NCI-H146 treated with DMSO at 0.1 percent for 48 hours (cell line): ENCODE measurements around the gene SPATA31D4.
"Not testable (repeated sequence)": the region's sequence is repeated elsewhere in the genome, so short reads cannot be mapped to it uniquely, and the experiment has no call there.

Experiments used
- DNase-seq: peaks from one replicate; lab custom pipeline; 2025; ENCODE audit not compliant: unreplicated experiment; lab: John Stamatoyannopoulos, UW

The SPATA31D4 gene

DNA sequence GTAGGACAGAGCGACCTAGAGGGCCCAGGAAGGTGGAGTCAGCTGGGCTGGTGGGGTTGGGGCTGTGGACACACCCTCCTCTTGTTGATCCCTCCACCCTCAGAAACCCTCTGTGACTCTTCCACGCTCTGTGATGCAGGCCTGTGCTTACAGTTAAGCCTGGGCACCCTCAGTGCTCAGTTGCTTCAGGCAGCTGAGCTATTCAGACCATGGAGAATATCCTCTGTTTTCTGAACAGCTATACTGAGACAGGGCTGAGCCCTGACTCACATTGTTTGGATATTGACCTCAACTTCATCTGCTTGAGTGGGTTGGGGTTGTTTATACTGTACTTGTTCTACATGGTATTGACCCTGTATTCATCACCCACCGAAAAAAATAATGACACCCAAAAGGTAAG is at the start of gene SPATA31D4:
Gene SPATA31D4, plus strand, starts transcription at position 124 of the 400 bp plus-strand sequence. Its CDS starts 86 bp downstream, at position 210.
- DNase-seq: not testable (repeated sequence)

DNA sequence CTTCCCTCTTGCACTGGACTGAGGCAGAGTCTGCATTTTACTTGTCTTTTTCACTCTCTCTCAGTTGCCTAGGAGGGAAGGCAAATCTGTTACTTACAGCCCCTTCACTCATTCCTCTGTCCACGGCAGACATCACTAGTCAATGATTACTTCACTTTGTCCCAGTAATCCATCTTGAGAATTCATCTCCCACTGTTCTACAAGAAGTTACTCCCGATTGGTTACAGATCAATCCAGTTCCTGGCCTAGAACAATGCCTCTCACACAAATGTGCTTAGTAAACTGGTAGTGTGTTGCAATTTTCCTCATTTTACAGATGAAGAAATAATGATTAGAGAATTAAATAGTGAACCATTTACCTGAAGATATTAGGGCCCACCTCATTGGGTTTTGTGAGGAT is 49.7 kb upstream of the SPATA31D4 start:
- no peak for DNase-seq

DNA sequence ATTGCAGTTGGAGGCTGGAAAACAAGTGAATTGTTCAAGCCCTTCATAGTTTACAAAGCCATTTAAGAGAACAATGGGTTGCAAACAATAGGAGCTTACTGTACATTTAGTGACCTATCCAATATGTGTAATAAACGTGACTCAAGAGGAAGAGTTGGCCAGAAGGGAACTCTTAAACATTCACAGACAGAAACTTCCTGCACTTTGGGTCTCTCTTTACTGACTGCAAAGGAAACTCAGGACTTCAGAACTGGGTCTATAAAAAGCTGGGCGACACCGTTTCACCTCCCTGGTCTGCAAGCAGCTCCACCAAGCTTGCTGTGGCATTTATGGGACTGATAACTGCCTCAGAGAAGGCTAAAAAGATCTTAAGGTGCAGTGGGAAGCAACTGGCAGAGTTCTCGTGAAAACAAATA is 48.7 kb upstream of the SPATA31D4 start:
- no peak for DNase-seq

DNA sequence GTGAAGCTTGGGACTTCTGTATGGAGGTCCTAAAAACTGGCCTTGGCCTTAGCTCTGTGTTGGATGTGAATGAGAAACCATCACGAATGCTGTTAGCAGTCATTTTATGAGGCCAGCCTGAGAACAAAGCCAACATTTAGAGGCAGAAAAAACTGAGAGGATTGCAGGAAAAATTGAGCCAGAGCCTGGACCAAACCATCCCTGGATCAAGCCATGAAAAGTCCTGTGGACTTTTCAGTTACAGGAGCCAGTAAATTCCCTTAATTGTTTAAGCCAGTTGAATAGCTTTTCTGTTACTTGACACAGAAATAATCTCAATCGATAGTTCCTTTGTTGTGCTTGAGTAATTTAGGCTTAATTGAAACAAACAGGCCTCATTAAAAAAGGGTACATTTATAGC is 42.6 kb upstream of the SPATA31D4 start:
- no peak for DNase-seq

DNA sequence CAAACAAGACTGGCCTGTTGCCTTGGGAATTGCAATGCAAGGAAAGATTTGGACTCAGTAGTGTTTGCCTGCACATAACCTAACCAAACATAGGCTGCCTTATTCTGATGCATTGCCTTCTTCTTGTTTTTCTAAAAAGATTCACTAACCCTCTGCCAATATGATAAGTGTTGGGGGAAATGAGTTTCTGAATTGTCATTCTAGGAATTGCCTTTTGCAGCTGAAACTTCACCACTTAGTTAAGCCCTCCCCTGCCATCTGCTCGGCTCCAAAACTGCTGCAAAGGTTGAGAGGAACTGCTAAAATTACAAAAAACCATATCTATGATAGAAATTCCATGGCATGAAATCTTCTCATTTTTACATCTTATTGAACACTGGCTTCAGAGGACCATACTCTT is 41.6 kb upstream of the SPATA31D4 start:
- DNase-seq: no peak

DNA sequence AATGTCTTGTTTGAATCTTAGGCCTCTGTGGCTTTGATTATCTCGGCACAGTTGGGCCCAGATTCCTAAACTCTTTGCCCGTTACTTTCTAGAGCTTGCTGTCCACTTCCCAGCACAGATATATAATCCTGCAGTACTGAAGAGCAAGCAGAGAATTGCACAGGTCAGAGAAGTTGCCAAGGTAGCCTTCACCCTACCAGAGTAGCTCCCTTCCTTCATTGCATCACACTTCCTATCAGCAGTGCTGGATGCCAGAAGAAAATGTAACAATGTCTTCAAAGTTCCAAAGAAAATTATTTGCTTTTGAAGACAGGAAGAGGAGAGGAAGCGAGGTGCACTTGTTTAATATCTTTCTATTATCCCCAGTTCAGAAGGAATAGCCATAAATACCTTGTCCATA is 38.1 kb upstream of the SPATA31D4 start:
- no peak for DNase-seq

DNA sequence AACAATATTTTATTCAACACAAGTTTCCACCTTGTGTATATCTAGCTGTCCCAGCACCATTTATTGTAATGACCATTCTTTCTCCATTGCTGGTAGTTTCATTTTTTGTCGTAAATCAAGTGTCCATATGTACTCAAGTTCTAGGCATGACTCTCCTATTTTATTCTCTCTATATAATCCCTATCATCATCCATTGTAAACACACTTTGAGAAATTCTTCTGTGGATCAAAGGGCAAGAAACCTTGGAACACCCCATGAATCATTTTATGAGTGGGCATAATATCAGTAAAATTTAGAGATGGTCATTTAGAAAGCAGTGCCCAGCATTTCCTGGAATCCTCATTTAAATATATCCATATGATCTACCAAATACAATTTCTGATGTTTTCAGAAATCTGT is 35.8 kb upstream of the SPATA31D4 start:
- DNase-seq: no peak

DNA sequence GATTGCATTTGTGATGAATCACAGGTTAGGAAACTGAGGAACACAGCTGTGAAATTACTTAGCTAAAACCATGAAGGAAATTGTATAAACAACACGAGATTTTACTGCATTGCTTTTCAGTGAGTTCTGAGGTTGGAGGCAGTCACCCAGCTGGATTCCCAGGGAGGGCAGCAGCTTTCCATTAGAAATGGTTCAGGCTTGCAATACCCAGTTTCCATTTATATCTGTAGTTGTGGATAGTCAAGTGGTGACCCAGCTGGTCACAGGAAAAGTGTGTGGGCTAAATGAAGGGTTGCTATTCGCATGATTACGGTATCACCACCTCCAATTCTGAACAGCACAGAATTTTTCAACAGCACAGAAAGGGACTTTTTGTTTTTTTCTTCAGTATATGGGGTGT is 34.3 kb upstream of the SPATA31D4 start:
- no peak for DNase-seq

DNA sequence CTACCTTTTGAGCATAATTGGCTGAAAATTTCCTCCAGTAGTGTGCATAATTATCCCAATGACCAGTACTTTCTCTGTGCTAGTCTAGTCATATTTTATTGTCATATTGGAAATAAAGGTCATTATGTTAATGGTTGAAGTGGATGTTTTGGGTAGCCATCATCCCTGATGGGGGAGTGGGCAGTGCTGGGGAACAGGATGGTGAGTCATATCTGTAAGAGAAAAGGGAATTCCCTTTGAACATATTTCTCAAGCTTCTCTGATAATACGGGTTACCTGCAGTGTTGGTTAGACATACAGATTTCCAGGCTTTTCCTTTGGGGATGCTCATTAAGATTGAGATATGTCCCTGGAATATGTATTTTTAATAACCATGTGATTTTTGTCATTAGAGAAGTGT is 33.3 kb upstream of the SPATA31D4 start:
- DNase-seq: no peak

DNA sequence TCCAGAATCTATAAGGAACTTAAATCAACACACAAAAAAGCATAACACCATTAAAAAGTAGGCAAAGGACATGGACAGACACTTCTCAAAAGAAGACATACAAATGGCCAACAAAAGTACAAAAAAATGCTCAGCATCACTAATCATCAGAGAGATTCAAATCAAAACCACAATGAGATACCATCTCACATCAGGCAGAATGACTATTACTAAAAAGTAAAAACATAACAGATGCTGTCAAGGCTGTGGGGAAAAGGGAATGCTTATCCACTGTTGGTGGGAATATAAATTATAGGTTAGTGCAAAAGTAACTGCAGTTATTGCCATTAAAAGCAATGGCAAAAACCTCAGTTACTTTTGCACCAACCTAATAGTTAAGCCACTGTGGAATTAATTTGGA is 32.2 kb upstream of the SPATA31D4 start:
- DNase-seq: no peak

DNA sequence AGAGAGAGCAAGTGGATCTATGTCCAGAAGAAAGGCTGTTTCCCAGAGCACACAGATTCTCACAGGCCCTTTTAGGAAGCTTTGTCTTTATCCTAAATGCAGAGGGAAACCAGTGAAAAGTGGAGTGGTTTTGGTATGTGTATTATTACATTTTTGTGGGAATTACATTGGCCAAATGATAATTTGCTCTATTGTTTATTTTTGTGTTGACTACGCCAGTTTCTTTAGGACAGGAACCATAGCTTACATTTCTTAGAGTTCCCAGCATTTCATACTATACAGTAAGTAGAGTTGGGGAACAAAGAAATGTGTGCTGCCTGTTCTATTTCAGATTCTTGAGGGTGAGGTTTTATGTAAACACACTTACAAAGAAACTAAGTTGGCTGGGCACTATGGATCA is 29.4 kb upstream of the SPATA31D4 start:
- no peak for DNase-seq

DNA sequence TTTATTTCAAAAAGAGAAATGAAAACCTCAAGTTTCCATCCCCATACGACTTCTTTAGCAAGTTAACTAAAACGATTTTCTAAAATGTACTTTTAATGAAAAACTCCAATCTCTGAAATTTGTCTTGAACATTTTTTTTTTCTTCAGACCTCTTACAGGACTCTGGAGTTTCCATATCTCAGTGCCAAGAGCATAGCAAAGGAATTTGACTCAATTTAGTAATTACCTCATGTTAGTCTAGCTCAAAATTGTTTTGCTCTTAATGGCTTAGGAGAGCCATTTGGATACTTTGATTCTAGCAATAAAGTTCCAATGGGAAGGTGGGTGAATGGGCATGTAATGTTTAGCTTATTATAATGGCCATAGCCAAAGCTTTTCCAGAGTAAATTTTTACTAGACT is 26.0 kb upstream of the SPATA31D4 start:
- no peak for DNase-seq

DNA sequence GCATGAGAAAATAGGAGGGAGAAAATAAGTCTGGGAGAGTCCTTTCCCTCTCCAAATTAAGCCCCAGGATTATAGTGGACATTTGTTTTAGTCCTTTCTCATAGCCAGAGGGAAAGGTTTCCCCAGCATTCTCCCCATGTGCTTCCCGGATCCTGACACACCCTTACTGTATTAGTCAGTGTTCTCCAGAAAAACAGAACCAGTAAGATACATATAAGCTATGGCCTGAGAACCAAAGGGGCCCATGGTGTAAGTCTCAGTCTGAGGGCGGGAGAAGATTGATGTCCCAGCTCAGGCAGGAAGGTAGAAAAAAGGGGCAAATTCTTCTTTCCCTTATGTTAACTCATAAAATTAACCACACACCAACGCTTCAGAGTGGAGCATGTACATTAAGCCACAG is 25.6 kb upstream of the SPATA31D4 start:
- no peak for DNase-seq

DNA sequence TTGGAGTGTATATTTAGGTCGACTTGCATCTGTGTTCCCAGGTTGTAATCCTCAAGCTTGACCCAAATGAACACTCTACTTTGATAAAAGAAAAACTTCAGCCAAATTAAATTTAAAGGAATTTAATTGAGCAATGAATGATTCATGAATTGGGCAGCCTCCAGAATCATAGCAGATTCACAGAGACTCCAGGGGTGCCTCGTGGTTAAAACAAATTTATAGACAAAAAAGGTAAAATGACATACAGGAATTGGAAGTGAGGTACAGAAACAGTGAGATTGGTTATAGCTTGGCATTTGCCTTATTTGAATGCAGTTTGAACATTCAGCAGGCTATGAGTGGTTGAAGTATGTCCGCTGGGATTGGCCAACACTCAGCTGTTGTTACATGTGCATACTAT is 21.6 kb upstream of the SPATA31D4 start:
- no peak for DNase-seq

DNA sequence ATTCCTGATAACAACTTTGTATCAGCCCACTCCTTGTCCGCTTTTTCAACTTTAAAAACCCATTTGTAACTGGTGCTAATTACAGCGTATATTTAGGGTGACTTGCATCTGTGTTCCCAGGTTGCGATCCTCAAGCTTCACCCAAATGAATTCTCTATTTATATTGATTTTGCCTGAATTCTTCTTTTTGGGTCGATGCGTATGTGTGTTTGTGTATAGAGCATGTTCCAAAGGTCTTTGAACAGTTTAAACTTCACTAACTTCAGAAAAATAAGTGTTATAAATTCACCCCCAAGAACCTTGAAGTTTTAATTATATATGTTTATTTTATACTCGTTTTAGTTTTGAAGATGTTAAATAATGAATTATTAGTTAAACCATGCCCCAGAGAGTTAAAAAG is 16.1 kb upstream of the SPATA31D4 start:
- DNase-seq: no peak

DNA sequence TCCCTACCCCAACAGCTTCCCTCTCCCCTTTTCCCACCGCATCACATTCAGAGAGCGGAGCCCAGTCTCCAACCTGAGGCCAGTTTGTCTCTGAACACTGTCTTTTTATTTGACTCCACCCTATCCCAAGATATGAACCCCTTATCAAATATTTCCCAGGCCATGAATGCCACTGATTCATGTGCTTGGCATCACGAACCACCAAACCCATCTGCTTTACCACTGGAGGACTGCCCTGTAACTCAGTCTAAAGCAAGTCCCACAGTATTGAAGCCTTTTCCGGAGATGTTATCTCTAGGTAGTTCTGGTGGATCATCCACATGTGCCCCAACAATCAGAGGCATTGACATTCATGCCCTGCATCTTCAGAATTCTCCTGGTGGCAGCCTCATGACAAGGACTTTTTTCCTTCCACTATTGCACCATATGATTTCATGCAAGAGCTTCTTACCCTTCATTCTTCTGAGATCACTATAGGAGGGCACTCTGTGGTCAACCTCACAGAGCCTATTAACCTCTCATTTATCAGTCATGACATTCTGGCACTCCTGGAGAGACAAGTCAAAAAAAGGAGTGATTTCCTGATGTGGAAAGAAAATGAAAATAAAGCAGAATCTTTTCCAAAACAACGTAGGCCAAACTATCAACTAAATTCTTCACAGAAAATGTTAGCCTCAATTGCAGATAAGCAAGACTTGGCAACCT is 12.3 kb upstream of the SPATA31D4 start:
- DNase-seq: no peak

DNA sequence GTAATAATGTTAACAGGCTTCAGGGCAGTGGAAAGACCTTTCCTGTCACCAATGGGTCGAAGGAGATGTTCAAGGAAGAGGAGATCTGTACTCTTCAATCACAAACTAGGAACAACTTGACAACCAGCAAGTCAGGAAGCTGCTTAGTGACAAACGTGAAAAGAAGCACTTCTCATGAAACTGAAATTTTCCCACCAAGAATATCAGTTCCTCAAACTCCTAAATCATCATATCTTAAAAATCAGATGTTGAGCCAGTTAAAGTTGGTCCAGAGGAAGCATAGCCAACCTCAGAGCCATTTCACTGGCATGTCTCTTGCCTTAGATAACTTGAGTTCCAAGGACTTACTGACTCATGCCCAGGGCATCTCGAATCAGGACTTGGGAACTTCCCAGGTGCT is 9.7 kb upstream of the SPATA31D4 start:
- DNase-seq: not testable (repeated sequence)

DNA sequence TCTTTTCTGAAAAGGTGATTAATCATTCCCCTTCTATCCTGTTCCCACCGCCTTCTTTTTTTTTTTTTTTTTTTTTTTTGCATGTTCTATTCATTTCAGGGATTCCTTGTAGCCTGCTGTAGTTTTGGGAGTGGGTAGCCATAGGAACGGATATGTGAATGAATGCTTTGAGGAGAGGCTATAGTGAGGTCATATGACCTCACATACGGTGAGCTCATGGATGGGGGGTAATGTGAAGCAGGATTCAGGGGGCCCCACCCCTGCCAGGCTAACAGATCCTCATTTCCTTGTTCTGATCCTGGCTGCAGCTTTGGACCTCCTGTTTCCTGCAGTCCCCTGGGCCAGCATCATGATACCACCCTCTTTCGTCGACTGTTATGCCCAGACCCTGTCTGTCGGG is 1.9 kb downstream of the SPATA31D4 start:
- not testable (repeated sequence) for DNase-seq

DNA sequence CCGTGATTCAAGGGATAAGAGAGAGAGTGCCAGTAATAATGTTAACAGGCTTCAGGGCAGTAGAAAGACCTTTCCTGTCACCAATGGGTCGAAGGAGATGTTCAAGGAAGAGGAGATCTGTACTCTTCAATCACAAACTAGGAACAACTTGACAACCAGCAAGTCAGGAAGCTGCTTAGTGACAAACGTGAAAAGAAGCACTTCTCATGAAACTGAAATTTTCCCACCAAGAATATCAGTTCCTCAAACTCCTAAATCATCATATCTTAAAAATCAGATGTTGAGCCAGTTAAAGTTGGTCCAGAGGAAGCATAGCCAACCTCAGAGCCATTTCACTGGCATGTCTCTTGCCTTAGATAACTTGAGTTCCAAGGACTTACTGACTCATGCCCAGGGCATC is 5.3 kb downstream of the SPATA31D4 start:
- DNase-seq: not testable (repeated sequence)

DNA sequence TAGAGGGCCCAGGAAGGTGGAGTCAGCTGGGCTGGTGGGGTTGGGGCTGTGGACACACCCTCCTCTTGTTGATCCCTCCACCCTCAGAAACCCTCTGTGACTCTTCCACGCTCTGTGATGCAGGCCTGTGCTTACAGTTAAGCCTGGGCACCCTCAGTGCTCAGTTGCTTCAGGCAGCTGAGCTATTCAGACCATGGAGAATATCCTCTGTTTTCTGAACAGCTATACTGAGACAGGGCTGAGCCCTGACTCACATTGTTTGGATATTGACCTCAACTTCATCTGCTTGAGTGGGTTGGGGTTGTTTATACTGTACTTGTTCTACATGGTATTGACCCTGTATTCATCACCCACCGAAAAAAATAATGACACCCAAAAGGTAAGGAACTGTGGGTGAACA is 15.2 kb downstream of the SPATA31D4 start, which contains the start of gene SPATA31D3:
Gene SPATA31D3, plus strand, starts transcription at position 108 of the 400 bp plus-strand sequence. Its CDS starts 86 bp downstream, at position 194.
- DNase-seq: not testable (repeated sequence)

DNA sequence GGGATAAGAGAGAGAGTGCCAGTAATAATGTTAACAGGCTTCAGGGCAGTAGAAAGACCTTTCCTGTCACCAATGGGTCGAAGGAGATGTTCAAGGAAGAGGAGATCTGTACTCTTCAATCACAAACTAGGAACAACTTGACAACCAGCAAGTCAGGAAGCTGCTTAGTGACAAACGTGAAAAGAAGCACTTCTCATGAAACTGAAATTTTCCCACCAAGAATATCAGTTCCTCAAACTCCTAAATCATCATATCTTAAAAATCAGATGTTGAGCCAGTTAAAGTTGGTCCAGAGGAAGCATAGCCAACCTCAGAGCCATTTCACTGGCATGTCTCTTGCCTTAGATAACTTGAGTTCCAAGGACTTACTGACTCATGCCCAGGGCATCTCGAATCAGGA is 20.4 kb downstream of the SPATA31D4 start:
- DNase-seq: not testable (repeated sequence)

DNA sequence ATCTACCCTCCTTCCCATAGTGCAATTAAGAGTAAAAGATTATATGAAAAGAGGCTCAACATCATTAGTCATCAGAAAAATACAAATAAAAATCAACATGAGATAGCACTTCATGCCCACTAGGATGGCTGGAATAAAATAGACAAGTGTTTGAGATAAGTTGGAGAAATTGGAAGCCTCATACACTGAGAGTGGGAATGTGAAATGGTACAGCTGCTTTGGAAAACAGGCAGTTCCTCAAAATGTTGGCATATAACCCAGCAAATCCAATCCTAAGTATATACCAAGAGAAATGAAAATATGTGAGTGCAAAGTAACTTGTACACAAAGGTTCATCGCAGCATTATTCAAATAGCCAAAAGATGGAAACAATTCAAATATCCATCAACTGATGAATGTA is 24.9 kb downstream of the SPATA31D4 start:
- DNase-seq: no peak

DNA sequence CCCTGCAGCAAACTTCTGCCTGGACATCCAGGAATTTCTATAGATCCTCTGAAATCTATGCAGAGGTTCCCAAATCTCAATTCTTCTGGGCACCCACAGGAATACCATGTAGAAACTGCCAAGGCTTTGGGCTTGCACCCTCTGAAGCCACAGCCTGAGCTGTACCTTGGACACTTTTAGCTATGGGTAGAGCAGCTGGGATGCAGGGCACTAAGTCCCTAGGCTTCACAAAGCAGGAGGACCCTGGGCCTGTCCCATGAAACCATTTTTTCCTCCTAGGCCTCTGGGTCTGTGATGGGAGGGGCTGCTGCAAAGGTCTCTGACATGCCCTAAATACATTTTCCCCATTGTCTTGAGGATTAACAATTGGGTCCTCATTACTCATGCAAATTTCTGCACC is 27.4 kb downstream of the SPATA31D4 start:
- DNase-seq: no peak
